Measurements from ENCODE around the gene PMP22. TPM values are rescaled to one million over a fixed set of nuclear protein-coding genes. Genes with fewer than 3 reads are reported as not detected.

PMP22 gene
- total RNA-seq, 2 experiments from 2014 or later: not detected

DNA sequence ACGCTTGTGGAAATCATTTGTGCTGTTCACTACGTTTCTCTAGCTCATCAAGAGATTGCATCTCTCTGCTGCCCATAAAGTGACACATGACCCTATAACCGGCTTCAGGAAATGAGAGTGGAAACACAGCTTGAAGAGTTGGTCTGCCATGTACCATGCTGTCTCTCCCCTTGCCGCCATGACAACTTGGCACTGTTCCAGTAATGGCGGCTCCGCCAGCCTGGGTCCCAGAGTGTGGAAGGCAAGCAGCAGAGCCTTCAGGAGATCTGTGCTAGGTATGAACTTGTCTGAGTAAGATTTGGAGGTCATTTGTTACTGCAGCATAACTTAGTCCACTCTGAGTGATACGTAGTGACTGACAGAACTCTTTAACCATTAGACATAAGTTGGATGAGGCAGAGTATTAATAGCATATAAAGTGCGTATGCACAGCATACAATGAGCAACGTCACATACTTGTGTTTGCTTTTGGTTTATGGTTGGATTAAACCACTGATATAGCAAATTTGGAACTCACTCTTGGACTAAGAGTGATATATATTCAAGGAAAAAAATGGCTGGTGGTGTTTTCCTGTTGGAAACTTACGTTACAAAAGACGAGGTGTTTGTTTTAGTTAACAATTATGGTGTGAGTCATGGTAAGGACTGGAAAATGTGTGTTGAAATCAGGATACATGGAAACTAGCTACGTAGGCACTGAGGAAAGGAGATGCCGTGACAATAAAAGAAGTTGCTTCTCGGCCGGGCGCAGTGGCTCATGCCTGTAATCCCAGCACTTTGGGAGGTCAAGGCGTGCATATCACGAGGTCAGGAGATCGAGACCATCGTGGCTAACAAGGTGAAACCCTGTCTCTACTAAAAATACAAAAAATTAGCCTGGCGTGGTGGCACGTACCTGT is 24.4 kb upstream of the PMP22 start:
- Mint-ChIP-seq H3K27ac (no peak overlapping the region), H3K27me3 (peaks cover 9% of the 10 kb centered on the region), H3K4me1 (no peaks in the 10 kb centered on the region), H3K36me3 (ENCODE audit: low read depth) (no peaks in the 10 kb centered on the region), H3K4me3 (no peak overlapping the region), H3K9me3 (no peaks in the 10 kb centered on the region)
- no peak for DNase-seq
- POLR2A ChIA-PET: no interaction called here
- CTCF ChIA-PET: no interaction called here

DNA sequence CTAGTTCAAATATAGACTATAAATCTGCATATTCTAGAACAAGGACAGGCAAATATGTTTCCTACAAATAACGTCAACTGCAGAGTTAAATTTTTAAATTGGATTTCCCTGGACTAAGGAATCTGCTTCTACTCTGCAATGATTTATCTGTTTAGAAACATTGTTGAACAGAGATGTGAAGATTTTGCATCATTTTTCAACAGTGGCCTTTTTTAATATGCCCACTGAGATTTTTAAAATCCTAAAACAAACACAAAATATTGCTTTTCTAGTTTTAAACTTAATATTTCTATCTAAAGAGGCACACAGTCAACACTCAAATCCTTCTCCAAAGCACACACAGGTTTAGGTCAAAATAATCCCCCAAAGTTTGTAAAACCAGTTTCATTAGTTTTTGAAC is 23.7 kb upstream of the PMP22 start:
- ChIA-PET POLR2A (no interaction called here), CTCF (no interaction called here)
- Mint-ChIP-seq H3K4me1 (no peaks in the 10 kb centered on the region), H3K9me3 (no peaks in the 10 kb centered on the region), H3K27ac (no peak overlapping the region), H3K4me3 (no peak overlapping the region), H3K36me3 (ENCODE audit: low read depth) (no peaks in the 10 kb centered on the region), H3K27me3 (peaks cover 10% of the 10 kb centered on the region)
- DNase-seq: no peak

DNA sequence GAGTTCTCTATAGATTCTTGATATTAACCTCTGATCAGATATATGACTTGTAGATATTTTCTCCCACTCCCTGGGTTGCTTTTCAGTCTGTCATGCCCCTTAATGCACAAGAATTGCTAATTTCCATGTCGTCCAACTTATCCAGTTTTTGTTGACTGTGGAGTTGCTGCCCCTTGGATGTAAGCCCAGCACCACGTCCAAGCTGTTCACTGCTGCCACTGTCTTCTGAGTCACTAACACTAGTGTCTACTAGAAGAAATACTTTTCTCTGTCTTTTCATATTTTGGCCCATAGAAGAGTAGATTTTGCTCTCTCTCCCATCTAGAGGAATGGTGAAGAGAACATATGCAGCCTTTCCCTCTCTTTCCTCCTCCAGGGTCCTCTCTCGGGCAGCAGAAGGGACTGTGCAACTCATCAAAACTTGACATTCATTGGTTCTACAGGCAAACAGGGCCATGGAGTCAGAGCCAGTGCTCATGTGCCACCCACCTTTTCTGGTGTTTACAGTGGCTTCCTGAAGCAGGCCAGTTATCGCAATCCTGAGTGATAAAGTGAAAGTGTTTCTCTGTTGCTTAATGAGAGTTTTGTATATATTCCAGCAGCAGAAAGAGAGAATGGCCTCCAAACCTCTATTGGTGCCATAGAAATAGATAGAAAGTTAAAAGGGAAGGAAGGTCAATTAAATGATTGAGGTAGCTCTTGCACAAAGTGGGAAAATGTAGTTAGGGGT is 22.6 kb upstream of the PMP22 start:
- ChIA-PET CTCF (no interaction called here), POLR2A (no interaction called here)
- Mint-ChIP-seq H3K4me3 (no peak overlapping the region), H3K9me3 (no peaks in the 10 kb centered on the region), H3K4me1 (no peaks in the 10 kb centered on the region), H3K27me3 (peaks cover 20% of the 10 kb centered on the region), H3K36me3 (ENCODE audit: low read depth) (no peaks in the 10 kb centered on the region), H3K27ac (no peak overlapping the region)
- DNase-seq: no peak

GRCh38 chr17:15285466-15285865 is 20.3 kb upstream of the PMP22 start:
- no peak for DNase-seq
- Mint-ChIP-seq H3K9me3 (no peaks in the 10 kb centered on the region), H3K36me3 (ENCODE audit: low read depth) (no peaks in the 10 kb centered on the region), H3K27me3 (peaks cover 28% of the 10 kb centered on the region), H3K27ac (no peak overlapping the region), H3K4me1 (no peaks in the 10 kb centered on the region), H3K4me3 (no peak overlapping the region)
- ChIA-PET CTCF (no interaction called here), POLR2A (no interaction called here)

- Mint-ChIP-seq H3K36me3 (ENCODE audit: low read depth) (no peaks in the 10 kb centered on the region), H3K27ac (no peak overlapping the region), H3K27me3 (peaks cover 26% of the 10 kb centered on the region), H3K4me1 (no peaks in the 10 kb centered on the region), H3K9me3 (no peaks in the 10 kb centered on the region), H3K4me3 (no peak overlapping the region)
- no peak for DNase-seq
- ChIA-PET POLR2A (no interaction called here), CTCF (no interaction called here)
Observed at GRCh38 chr17:15284537-15284936, 19.4 kb upstream of the PMP22 start.

DNA sequence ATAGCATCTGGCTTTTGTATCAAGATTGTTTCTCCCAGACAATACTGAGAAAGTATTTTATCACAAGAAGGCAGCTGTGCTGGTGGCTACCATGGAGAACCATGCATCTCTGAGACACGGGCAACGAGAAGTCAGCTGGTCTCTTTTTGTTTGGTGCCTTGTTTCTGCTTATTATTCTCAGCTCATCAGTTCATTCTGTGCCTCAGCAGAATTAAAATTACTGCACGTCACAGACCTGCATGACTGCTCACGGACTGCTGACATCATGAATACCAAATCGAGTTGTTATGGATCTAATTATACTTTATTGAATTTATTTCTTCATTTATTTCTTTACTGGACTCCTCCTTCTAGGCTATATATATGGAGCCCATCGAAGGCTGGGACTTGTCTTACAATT is 19.0 kb upstream of the PMP22 start:
- no peak for DNase-seq
- POLR2A ChIA-PET: no interaction called here
- Mint-ChIP-seq H3K27ac (no peak overlapping the region), H3K4me1 (no peaks in the 10 kb centered on the region), H3K27me3 (peaks cover 23% of the 10 kb centered on the region), H3K4me3 (no peak overlapping the region), H3K9me3 (no peaks in the 10 kb centered on the region), H3K36me3 (ENCODE audit: low read depth) (no peaks in the 10 kb centered on the region)
- CTCF ChIA-PET: no interaction called here

DNA sequence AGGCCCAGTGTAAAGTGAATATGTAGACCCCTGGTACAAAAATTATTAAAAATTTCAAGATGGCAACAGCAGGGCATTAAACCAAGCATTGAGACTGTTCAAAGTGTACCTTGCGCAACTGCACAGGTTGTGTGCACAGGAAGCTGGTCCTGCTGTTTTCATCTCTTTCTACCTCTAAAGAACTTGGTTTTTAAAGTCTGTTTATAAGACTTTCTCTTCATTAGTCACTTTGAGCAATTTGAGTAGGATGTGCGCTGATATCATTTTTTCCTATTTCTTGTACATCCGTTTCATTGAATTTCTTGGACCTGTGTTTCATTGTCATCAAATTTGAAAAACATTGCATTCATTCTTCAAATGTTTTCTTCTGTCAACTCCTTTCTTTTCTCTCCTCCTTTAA is 16.8 kb upstream of the PMP22 start:
- Mint-ChIP-seq H3K4me3 (no peak overlapping the region), H3K4me1 (no peaks in the 10 kb centered on the region), H3K36me3 (ENCODE audit: low read depth) (no peaks in the 10 kb centered on the region), H3K27me3 (peaks cover 27% of the 10 kb centered on the region), H3K9me3 (no peaks in the 10 kb centered on the region), H3K27ac (no peak overlapping the region)
- ChIA-PET CTCF (no interaction called here), POLR2A (no interaction called here)
- no peak for DNase-seq

DNA sequence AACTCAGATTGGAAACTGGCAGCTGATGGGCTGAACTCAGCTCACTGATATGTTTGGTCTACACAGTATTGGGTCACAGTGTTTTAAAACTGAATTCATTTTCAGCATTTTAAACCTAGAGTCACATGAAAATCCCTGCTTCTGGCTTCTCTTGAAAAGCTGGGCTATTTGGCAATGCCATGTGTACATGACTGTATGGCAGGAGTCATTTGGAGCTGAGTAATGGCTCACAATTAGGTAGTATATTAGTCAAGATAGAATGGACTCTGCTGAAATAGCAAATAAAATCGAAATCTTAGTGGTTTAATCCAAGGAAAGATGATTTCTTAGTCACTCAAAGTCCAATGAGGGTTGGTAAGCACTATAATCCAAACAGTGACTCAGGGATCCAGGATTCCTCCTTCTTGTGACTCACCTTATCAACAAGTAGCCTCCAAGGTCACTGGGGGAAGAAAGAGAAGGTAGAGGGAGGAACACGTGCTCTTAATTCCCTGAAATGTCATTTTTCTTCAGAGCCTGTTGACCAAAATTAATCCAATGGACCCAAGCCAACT is 13.9 kb upstream of the PMP22 start:
- Mint-ChIP-seq H3K36me3 (ENCODE audit: low read depth) (no peaks in the 10 kb centered on the region), H3K9me3 (peaks cover 1% of the 10 kb centered on the region), H3K4me1 (no peaks in the 10 kb centered on the region), H3K27me3 (peaks cover 24% of the 10 kb centered on the region), H3K27ac (no peak overlapping the region), H3K4me3 (no peak overlapping the region)
- no peak for DNase-seq
- CTCF ChIA-PET: no interaction called here
- POLR2A ChIA-PET: no interaction called here

- Mint-ChIP-seq H3K27me3 (peaks cover 20% of the 10 kb centered on the region), H3K9me3 (peaks cover 1% of the 10 kb centered on the region), H3K4me1 (no peaks in the 10 kb centered on the region), H3K4me3 (no peak overlapping the region), H3K27ac (no peak overlapping the region), H3K36me3 (ENCODE audit: low read depth) (no peaks in the 10 kb centered on the region)
- ChIA-PET CTCF (no interaction called here), POLR2A (no interaction called here)
- no peak for DNase-seq
Observed at GRCh38 chr17:15278380-15278779, 13.3 kb upstream of the PMP22 start.

- peaks cover 8% of the 10 kb centered on the region for H3K27me3 Mint-ChIP-seq
- H3K36me3 Mint-ChIP-seq (ENCODE audit: low read depth): no peaks in the 10 kb centered on the region
- no peak for DNase-seq
- peaks cover 5% of the 10 kb centered on the region for H3K4me1 Mint-ChIP-seq
- POLR2A ChIA-PET: no interaction called here
- H3K9me3 Mint-ChIP-seq: peaks cover 1% of the 10 kb centered on the region
- CTCF ChIA-PET: no interaction called here
- H3K27ac Mint-ChIP-seq: no peak overlapping the region
- no peak overlapping the region for H3K4me3 Mint-ChIP-seq
Observed at GRCh38 chr17:15274017-15274416, 8.9 kb upstream of the PMP22 start.

DNA sequence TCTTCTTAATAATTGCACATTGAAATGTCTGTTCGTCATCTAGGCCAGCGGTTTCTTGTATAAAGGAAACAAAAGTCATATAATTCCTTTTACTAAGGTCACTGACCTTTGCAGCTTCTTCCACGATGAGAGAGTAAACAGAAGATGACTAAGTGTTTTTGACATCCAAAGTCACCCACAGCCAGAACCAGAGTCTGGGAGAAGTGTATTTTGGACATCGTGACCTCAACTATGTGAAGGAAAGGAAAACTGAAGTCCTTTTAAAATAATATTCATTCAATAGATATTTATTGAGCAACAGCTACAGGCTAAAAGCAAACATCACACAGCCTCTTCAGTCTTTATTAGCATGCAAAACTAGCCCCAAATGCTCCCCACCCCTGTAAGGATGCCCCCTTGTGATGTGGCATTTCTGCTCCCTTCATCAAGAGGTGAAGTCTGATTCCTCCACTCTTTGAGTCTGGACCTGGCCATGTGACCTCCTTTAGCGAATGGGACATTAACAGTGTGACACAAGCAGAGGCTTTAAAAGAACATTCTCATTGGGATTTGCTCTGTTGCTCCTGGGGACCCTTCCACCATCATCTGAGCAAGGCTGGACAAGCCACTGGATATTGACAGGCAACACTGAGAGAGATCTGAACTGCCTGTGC is 8.1 kb upstream of the PMP22 start:
- peaks cover 1% of the 10 kb centered on the region for H3K9me3 Mint-ChIP-seq
- no peak for DNase-seq
- POLR2A ChIA-PET: no interaction called here
- CTCF ChIA-PET: interaction anchor here (1.2 kb wide), 1 partner anchor 9 kb away, joined by 3 read pairs; no protein-coding TSS in a partner anchor
- peaks cover 5% of the 10 kb centered on the region for H3K4me1 Mint-ChIP-seq
- H3K4me3 Mint-ChIP-seq: no peak overlapping the region
- H3K27me3 Mint-ChIP-seq: peaks cover 4% of the 10 kb centered on the region
- H3K36me3 Mint-ChIP-seq (ENCODE audit: low read depth): no peaks in the 10 kb centered on the region
- H3K27ac Mint-ChIP-seq: no peak overlapping the region

DNA sequence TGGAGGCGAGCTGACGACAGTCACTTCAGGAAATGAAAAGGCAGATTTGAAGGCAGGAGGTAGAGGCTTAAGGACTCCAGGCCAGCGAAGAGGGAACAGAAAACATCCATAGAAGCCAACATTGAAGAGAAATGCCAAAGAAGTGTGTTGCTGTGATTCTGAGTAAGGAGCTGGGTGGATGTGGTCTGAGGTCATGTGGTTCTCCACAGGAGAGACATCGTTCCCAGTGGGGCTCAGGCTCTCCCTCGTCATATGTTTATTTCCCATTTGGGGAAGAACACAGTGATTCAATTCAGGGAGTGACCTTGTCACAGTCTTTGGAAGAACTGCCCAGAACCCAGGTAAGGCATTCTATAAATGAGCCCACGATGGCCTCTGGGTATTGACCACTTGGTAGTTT is 6.6 kb upstream of the PMP22 start:
- H3K36me3 Mint-ChIP-seq (ENCODE audit: low read depth): no peaks in the 10 kb centered on the region
- H3K27me3 Mint-ChIP-seq: peaks cover 4% of the 10 kb centered on the region
- ChIA-PET CTCF (interaction anchor here (0.6 kb wide), 1 partner anchor 1765 kb away, joined by 4 read pairs; no protein-coding TSS in a partner anchor), POLR2A (no interaction called here)
- H3K4me1 Mint-ChIP-seq: peaks cover 5% of the 10 kb centered on the region
- no peak for DNase-seq
- no peak overlapping the region for H3K27ac Mint-ChIP-seq
- no peak overlapping the region for H3K4me3 Mint-ChIP-seq
- peaks cover 1% of the 10 kb centered on the region for H3K9me3 Mint-ChIP-seq

Data from activated CD4-positive, alpha-beta T cell treated with anti-CD3 and anti-CD28 coated beads, Interleukin-2, amount 10 ng/mL, durations not matched to agents 7 days and 5 days (primary cell).